Inflammatory macrophage treated with lipopolysaccharide for 1 hour (primary cell): ENCODE measurements around the gene HS3ST6.
A peak's percentile ranks its signal among the peaks of the same experiment; 100 is the strongest.
"Not testable (repeated sequence)": the region's sequence is repeated elsewhere in the genome, so short reads cannot be mapped to it uniquely, and the experiment has no call there.

Experiments
- DNase-seq, 2 donors: peaks; one replicate each; pipeline ENCODE4 v3.0.0-alpha.2; 2020 to 2022

Gene HS3ST6

DNA sequence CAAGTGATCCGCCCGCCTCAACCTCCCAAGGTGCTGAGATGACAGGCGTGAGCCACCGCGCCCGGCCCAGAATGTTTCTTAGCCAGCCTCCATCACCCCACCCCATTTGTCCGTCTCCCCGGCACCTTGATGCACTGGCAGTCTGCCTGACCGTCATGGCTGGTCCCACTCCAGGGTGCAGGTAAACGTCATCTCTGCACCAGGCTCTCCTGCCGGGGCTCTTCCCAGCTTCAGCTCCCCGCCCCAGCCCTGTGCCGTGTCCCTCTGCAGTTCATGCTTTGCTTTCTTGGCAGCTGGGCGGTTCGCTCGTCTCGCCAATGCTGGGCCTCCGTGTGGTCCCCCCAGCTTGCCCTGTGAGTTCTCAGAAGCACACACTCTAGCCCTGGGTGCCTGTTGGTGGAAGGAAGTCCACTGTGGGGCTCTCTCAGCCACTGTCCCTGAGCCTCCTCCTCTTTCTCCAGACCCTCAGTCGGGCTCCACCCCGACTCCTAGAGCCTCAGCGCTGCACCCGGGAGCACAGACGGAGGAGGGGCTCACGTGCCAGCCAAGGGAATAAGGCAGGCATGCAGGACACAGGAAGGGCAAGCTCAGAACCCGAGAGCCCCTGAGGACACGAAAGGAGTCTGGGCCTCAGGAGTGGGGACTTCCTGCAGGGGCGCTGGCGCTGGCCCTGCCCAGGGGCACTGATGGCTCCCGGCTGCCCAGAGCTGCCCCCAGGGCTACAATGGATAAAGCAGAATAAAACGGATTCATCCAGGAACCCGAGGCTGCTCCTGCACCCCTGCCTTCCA lies 12.0 kb downstream of the HS3ST6 start:
- no peak for DNase-seq

DNA sequence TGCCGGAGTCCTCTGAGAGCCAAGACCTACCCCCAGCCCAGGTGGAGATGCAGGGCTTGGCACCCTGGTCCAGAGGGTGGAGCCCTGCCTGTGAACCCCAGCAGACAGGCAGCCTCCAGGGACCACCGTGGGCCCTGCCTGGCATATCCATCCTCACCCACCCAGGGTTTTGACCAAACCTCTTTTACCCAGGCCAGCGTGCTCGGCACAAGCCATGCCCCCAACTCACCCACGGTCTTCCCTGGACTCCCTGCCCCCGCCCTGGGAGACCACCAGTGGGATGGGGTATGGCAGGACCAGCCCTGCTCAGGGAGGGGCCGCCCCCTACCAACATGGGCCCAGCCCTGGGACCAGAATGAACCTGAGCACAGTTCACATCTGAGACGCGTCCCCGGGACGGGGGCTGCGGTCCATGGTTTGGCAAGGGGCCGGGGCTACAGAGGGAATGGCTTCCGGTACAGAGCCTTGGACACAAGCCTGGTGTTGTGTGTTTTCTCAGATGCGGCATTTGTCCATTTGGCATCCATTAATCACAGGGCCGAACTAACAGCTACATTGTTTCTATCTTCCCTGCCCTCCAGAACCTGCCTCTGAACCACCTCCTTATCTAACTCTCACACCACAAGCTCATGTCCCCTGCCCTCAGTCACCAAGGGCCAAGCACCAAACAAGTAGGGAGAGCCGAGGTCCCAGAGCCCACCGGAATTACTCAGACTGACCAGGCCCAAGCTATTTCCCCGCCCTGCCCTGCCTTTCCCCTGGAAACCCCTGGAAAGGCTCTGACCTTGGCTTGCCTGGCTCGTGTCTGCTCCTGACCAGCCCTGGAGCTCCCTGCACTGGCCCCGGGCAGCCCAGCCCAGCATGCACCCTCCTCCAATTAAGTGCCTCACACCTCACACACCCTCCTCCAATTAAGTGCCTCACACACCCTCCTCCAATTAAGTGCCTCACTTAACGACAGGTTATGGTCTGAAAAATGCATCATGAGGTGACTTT lies 14.1 kb downstream of the HS3ST6 start:
- no peak for DNase-seq

DNA sequence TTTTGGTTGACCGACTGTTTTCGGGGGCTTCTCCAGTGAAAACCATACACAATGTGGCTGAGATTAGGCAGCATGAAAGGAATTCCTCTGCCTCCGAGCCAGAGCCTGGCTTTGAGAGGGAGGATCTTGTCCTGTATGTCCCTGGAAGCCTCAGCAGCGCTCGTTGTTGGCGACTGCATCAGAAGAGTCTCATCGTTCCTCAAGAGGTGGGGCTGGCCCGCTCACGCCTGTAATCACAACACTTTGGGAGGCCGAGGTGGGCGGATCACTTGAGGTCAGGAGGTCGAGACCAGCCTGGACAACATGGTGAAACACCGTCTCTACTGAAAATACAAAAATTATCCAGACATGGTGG lies 15.0 kb downstream of the HS3ST6 start:
- DNase-seq = no peak

DNA sequence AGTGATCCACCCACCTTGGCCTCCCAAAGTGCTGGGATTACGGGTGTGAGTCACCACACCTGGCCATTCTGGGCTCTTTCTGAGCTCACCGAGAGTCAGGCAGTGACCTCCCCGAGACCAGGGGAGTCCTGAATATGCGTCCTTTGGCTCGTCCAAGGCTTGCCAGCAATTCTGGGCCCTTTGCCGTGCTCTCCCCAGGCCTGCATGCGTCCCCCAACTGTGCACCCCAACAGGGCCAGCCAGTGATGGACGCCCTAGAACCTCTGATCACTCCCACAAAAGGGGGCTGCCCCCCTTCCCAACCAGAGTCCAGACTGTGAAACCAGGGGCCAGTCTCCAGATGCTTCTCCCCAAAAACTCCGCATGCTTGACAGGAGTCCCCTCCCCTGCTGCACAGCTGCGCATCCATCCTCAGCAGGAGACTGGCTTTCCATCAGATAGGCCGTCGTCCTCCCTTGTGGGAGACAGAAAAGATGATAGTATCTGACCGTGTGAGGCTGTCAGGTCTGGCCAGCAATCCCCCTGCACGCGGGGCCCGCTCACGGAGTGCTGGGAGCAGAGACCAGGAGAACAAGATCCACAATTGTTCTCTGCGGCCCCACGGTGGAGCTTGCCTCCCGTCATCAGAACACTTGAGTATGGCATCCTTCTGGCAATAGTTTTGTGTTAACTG lies 15.5 kb downstream of the HS3ST6 start:
- no peak for DNase-seq

DNA sequence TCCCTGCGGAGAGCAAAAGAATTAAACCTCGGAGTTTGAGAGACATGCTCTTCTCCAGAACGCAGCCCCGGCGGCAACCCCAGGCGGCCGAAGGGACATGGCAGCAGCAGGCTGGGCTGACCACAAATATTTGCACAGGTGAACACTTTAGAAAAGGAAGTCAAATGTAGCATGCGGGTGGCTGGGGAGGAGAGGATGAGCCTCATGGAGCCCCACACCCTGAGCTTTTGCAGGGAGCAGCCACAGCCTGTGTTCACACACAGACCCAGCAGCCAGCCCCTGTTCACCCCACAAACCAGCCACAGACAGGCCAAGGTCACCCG lies 17.8 kb downstream of the HS3ST6 start:
- DNase-seq = no peak

DNA sequence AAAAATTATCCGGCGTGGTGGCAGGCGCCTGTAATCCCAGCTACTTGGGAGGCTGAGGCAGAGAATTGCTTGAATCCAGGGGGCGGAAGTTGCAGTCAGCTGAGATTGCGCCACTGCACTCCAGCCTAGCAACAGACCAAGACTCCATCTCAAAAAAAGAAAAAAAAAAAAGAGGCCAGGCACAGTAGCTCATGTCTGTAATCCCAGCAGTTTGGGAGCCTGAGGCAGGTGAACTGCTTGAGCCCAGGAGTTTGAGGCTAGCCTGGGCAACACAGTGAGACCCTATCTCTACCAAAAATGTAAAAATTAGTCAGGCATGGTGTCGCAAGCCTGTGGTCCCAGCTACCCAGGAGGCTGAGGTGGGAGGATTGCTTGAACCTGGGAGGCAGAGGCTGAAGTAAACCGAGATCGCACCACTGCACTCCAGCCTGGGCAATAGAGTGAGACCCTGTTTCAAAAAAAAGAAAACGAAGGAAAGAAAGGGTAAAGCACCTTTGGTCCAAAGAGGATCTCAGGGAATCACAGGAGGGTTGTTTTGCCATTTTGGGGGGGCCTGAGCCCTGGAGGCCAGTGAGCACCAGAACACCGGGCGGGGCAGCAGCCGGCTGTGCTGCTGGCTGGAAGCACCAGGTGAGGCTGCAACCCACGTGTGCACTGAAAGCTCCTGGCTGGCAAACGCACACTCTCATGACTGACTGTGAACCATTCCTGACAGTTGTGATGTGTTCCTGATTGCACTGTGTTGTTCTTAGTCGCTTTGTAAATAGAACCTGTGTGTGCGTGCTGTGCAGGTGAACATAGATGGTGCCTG lies 18.4 kb downstream of the HS3ST6 start:
- DNase-seq = no peak

DNA sequence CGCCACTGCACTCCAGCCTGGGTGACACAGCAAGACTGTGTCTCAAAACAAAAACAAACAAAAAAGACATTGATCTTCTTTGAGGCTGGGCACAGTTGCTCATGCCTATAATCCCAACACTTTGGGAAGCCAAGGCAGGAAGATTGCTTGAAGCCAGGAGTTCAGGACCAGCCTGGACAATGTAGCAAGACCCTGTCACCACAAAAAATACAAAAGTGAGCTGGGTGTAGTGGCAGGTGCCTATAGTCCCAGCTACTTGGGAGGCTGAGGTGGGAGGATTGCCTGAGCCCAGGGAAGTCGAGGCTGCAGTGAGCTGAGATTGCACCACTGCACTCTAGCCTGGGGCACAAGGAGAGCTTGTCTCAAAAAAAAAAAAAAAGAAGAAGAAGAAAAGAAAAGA lies 20.5 kb downstream of the HS3ST6 start:
- DNase-seq = not testable (repeated sequence)

DNA sequence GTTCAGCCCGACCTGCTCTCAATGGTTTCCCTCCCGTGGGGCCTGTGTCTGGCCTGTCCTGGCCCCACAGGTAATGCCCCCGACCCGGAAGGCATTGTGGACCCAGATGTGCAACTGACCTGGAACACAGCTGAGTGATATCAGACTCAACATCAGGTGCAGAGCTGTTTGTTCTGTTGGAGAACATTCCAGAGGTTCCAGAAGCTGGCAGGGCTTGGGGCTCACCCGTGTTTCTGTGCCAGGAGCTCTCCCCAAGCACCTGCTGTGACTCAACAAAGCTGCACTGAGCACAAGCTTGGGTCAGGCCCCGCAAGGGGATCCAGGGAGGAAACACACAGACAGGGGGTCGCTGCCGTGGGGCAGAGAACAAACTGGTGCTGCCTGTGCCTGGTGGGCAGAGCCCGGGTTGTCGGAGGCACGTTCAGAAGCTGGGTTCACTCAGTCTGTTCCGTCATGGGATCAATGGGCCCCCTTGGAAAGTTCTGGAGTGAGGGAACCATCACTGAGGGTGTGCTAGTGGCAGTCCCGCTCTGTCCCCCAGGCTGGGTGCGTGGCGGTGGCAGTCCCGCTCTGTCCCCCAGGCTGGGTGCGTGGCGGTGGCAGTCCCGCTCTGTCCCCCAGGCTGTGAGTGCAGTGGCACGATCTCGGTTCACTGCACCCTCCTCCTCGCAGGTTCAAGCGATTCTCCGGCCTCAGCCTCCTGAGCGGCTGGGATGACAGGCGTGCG lies 22.1 kb downstream of the HS3ST6 start:
- DNase-seq = no peak

DNA sequence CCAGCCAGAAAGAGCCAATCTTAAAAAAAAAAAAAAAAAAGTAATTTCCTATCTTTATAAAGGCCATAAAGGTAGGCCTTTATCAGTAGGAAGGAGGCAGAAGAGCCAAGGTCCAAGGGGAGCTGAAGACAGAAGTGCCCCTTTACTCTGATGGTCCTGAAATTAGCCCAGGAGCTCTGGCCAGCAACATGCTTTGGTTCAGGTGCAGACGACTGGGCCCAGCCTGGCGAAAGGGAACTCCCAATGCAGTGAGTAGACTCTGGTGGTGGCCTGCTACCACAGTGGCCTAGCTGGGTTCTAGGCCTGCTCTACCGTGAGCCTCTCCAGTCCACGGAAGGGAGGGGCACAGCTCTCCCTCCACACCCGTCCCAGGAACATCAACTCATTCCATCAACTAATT lies 23.1 kb downstream of the HS3ST6 start:
- DNase-seq = no peak

DNA sequence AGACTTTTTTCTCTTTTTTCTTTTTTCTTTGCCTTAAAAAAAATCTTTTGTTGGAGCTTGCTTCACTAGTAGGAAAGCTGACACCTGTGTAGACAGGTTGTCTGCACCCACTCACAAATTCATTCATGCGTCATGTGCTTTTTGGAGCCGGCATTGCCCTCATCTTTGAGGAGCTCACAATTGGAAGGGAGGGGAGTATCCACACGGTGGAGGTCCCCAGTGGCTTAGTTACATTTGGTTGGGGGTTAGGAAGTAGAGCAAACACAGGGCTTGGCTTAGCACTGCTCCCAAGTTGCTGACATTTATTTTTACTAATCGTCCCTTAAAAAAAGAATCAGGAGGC lies 27.5 kb downstream of the HS3ST6 start:
- no peak for DNase-seq

DNA sequence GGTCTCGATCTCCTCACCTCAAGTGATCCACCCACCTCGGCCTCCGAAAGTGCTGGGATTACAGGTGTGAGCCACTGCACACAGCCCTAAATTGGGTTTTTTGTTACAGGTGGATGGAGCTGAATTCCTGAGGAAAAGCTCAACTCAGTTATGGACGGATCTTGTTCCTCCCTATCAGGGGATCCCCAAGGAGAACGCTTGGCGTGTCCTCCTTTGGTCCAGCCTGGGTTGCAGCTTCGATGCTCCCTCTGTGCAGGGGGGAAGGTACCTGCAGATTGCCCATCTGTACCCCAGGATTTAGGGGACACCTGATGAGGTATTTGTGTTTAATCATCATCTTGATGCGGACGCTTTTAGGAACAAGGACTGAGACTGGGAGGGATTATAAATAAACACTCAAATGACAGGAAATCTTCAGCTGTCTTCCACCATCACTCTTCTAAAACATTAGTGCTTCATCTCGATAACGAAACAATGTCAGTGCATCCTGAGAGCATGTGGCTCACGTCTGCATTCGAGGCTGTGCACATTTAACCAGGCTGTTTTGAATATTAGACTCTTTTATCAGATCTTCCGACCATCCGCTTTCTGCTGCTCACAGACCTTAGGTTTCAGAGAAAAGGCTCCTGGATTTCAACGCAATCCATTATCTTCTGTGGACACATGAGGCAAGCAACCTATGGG lies 28.0 kb downstream of the HS3ST6 start:
- DNase-seq = no peak

DNA sequence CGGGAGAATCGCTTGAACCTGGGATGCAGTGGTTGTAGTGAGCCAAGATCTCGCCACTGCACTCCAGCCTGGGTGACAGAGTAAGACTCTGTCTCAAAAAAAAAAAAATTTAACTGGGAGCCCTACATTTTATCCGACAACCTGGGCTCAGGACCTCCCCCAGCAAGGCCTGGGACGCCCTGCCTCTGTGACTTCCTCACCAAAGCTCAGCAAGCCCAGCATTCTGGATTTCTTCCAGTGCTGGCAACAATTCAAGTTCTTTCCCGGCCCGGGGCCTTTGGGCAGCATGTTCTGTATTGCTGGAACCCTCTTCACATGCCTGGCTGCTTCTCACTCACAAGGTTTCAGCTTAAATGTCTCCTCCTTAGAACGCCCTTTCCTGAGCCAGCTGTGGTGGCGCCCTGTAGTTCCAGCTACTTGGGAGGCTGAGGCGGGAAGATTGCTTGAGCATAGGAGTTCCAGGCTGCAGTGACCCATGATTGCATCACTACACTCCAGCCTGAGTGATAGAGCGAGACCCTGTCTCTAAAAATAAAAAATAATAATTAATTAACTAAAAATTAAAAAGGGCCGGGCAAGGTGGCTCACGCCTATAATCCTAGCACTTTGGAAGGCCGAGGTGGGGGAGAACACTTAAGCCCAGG lies 30.4 kb downstream of the HS3ST6 start:
- no peak for DNase-seq

DNA sequence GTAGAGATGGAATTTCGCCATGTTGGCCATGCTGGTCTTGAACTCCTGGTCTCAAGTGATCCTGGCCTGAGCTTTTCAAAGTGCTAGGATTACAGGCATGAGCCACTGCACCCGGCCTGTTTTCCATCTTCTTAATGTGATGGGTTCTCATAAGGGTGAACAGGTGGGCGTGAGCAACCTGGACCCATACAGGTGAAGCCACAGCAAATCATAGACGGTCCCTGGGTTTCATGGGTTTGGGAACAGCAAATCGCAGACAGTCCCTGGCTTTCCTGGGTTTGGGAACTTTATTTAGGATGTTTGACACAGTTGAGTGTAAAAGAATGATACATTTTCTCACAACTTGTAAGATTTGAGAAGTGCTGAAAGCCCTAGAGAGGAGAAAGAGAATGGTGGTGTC lies 33.3 kb downstream of the HS3ST6 start:
- DNase-seq = no peak

DNA sequence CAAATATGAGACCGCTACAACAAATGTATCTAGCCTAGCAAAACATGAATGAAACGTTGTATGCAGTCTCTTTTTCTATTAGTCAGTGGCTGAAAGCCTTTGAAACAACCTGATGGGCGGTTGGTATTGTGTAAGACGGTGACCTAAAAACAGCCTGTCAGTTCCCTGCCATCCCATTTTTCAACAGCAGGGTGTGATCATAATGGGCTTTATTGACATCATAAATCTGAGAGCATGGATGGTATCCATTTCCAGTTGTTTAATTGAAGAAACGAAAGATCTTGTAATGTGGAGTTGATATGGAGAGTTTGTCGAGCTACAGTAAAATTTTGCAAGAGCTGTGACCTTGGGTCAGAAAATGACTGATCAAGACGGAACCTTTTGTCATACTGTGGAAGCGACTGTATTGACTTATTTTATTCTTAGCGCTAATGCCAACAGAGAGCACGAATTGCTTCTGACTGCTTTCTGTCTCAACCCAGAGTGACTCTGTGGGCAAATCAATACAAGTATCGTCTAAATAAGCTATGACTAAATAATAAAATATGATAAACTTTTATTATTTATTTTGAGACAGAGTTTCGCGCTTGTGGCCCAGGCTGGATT lies 34.0 kb downstream of the HS3ST6 start:
- DNase-seq = peak; percentile 72 to 78

DNA sequence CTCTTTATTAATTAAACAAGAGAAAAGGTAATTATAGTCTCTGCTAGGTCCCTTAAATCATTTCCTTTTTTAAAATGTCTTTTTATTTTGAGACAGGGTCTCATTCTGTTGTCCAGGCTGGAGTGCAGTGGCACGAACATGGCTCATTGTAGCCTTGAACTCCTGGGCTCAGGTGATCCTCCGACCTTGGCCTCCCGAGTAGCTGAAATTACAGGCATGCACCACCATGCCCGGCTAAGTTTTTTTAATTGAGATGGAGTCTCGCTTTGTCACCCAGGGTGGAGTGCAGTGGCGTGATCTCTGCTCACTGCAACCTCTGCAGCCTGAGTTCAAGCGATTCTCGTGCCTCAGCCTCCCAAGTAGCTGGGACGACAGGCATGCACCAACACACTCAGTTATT lies 37.0 kb downstream of the HS3ST6 start:
- not testable (repeated sequence) for DNase-seq

DNA sequence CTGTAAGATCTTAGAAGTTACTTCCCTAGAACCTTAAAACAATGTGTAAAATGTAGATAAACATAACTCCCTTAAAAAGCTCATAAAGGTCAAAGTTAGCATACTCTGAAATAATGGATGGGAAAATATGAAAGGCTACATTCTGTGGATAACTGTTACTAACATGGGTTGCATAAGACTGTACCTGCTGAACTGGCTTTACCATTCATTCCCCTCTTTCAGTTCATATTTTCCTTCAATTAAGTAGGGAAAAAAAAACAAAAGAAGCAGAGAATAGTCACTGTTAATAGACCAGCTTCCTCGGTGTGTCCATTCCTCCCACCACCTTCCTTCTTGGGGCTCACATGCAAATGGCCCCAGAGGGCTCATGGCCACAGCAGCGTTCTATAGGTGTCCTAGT lies 38.7 kb downstream of the HS3ST6 start:
- DNase-seq = no peak

DNA sequence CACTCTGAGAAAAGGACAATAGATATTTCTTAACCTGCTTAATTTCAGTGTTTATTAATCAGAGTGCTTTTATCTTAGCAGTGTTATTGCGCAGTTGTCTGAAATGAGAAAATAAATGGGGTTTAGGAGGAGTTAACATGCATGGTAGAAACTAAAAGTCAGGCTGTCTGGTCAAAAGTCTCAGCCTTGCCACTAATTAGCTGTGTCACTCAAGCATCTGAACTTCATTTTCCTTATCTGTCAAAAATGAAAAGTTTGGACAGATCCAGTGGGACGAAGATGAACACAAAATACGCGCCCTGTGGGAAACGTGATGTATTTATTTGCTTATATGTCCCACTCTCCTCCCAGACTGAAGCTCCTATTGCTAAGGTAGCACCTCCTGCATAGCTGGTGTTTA lies 40.0 kb downstream of the HS3ST6 start:
- no peak for DNase-seq

DNA sequence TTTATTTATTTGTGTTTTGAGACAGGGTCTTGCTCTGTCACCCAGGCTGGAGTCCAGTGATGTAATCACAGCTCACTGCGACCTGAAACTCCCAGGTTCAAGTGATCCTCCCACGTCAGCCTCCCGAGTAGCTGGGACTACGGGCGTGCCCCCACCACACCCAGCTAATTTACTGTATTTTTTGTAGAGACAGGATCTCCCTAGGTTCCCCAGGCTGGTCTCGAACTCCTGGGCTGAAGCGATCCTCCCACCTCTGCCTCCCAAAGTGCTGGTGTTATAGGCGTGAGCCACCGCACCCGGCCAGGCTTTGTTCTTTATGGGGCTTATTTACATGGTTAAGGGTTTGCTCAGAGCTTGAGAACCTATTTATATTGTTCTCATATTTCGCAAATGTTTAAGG lies 40.4 kb downstream of the HS3ST6 start:
- no peak for DNase-seq

DNA sequence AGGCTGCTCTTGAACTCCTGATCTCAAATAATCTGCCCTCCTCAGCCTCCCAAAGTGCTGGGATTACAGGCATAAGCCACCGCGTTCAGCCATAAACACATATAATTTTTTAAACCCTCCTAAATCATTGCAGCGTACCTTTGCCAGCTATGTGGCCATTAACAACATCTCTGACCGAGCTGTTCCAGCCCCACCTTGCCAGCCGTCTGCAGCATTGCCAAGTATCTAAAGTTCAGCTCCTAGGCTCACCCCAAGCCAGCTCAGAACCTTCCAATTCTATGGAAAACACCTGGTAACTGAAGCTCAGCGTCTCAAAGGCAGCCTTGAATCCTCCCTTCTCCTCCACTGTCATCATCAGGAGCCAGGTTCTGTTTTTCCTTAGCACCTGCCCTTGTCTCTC lies 41.1 kb downstream of the HS3ST6 start:
- DNase-seq = no peak

DNA sequence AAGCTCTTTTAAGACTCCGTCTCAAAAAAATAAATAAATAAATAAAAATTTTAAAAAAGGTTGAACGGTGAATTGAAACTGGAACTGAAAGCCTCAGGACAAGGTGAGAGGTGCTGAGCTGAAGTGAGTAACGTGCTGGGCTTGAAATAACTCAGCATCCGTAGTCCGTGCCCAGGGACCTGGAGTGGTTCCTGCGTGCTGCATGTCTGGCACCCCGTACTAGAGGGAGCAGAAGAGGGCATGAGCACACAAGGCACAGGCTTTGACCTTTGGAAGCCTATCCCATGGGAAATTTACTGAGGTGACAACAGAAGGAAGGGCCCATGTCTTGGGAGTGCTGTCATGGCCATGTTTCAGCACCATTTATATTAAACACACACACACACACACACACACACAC lies 41.7 kb downstream of the HS3ST6 start:
- no peak for DNase-seq

DNA sequence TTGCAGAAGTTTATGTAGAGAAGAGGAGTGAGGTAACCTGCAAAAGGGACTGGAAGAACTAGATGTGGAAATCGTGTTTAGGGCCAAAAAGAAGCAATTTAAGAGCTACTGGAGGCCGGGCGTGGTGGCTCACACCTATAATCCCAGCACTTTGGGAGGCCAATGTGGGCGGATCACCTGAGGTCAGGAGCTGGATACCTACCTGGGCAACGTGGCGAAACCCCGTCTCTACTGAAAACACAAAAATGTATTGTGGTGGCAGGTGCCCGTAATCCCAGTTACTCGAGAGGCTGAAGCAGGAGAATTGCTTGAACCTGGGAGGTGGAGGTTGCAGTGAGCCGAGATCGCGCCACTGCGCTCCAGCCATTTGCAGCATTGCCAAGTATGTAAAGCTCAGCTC lies 42.1 kb downstream of the HS3ST6 start:
- DNase-seq = not testable (repeated sequence)
